GM15510 (cell line): Measurements from ENCODE around the gene C19orf33.

Experiments
- POLR2A ChIP-seq: IDR thresholded peaks from 3 replicates; pipeline ENCODE4 v1.6.1; 2011; ENCODE audit warnings: borderline replicate concordance; ENCODE audit not compliant: insufficient read length; ENCODE audit errors: extremely low read depth

C19orf33 gene

GRCh38 chr19:38317104-38317612 lies 13.1 kb downstream of the C19orf33 start:
- peak; percentile 19 for TF ChIP-seq POLR2A

GRCh38 chr19:38318660-38319059 lies 14.6 kb downstream of the C19orf33 start:
- TF ChIP-seq POLR2A, result no peak

GRCh38 chr19:38319421-38320258 lies 15.6 kb downstream of the C19orf33 start, which contains the start of gene KCNK6:
Gene KCNK6 (plus strand): TSS chr19:38319845. CDS start chr19:38319951, 106 bp downstream.
- TF ChIP-seq POLR2A, result peak; percentile 48

GRCh38 chr19:38320969-38321339 lies 16.9 kb downstream of the C19orf33 start:
- no peak for TF ChIP-seq POLR2A

- TF ChIP-seq POLR2A, result no peak
These were observed 17.7 kb downstream of the C19orf33 start for GRCh38 chr19:38321646-38322196.

GRCh38 chr19:38323291-38323690 lies 19.2 kb downstream of the C19orf33 start:
- no peak for TF ChIP-seq POLR2A

GRCh38 chr19:38324431-38324830 lies 20.4 kb downstream of the C19orf33 start:
- no peak for TF ChIP-seq POLR2A

GRCh38 chr19:38326591-38326990 lies 22.5 kb downstream of the C19orf33 start:
- TF ChIP-seq POLR2A, result no peak

GRCh38 chr19:38329651-38330050 lies 25.6 kb downstream of the C19orf33 start:
- TF ChIP-seq POLR2A, result no peak

GRCh38 chr19:38331728-38332127 lies 27.7 kb downstream of the C19orf33 start:
- no peak for TF ChIP-seq POLR2A

- no peak for TF ChIP-seq POLR2A
These were observed 29.2 kb downstream of the C19orf33 start for GRCh38 chr19:38333245-38333644.

GRCh38 chr19:38335949-38336637 lies 32.0 kb downstream of the C19orf33 start:
- TF ChIP-seq POLR2A, result peak; percentile 8

GRCh38 chr19:38336638-38337359 lies 32.7 kb downstream of the C19orf33 start:
- TF ChIP-seq POLR2A, result peak; percentile 32

- TF ChIP-seq POLR2A, result no peak
These were observed 33.3 kb downstream of the C19orf33 start for GRCh38 chr19:38337360-38337653.

GRCh38 chr19:38340927-38341326 lies 36.9 kb downstream of the C19orf33 start:
- TF ChIP-seq POLR2A, result no peak
